GM23338 (cell line): ENCODE results near the gene FBXO9. TPM values are rescaled to one million over a fixed set of nuclear protein-coding genes. Genes with fewer than 3 reads are reported as not detected.

Source experiments
- ATAC-seq: fragments of 200-7000 bp; cut with Tn5 transposase; 3 replicates; pipeline ENCODE4 v1.9.1; 2020
- DNase-seq: peaks from one replicate; pipeline ENCODE4 v3.0.0-alpha.2; 2015; ENCODE audit warnings: low spot score
- H2AFZ ChIP-seq: fragments of 200-600 bp; sonication (generic); 2 replicates; pipeline ENCODE4 v1.8.0; 2016; ENCODE audit warnings: antibody characterized with exemption, mild to moderate bottlenecking, moderate library complexity
- H3F3A ChIP-seq: fragments of 200-600 bp; sonication (generic); replicated peaks from 2 replicates; pipeline ENCODE4 v1.8.0; 2017; ENCODE audit warnings: antibody characterized with exemption, mixed run types, low read depth
- H3K27ac ChIP-seq: fragments of 200-600 bp; sonication (generic); 2 replicates; pipeline ENCODE4 v1.6.1; 2016; ENCODE audit warnings: low read depth
- H3K27me3 ChIP-seq: fragments of 200-600 bp; sonication (generic); 2 replicates; pipeline ENCODE4 v1.8.0; 2016; ENCODE audit warnings: mild to moderate bottlenecking, mixed run types, moderate library complexity; ENCODE audit not compliant: insufficient read depth
- H3K36me3 ChIP-seq: fragments of 200-600 bp; sonication (generic); 2 replicates; pipeline ENCODE4 v1.8.0; 2016; ENCODE audit warnings: mild to moderate bottlenecking; ENCODE audit not compliant: insufficient read depth
- H3K4me1 ChIP-seq: fragments of 200-600 bp; sonication (generic); 2 replicates; pipeline ENCODE4 v1.8.0; 2016; ENCODE audit warnings: mild to moderate bottlenecking, moderate library complexity; ENCODE audit not compliant: insufficient read depth
- H3K4me2 ChIP-seq: fragments of 200-600 bp; sonication (generic); 2 replicates; pipeline ENCODE4 v1.7.1; 2017; ENCODE audit warnings: mixed run types
- H3K4me3 ChIP-seq: fragments of 200-600 bp; sonication (generic); 2 replicates; pipeline ENCODE4 v1.6.1; 2016; ENCODE audit warnings: mixed run types
- H3K79me2 ChIP-seq: fragments of 200-600 bp; sonication (generic); replicated peaks from 2 replicates; pipeline ENCODE4 v1.8.0; 2017; ENCODE audit warnings: mild to moderate bottlenecking; ENCODE audit not compliant: insufficient read depth
- H3K9me2 ChIP-seq: fragments of 200-600 bp; sonication (generic); 2 replicates; pipeline ENCODE4 v1.8.0; 2017; ENCODE audit not compliant: insufficient read depth
- H4K20me1 ChIP-seq: fragments of 200-600 bp; sonication (generic); replicated peaks from 2 replicates; pipeline ENCODE4 v1.8.0; 2017; ENCODE audit warnings: mild to moderate bottlenecking; ENCODE audit not compliant: insufficient read depth
- H3K27ac Mint-ChIP-seq: 2 replicates; pipeline ENCODE4 v1.8.0; 2020; ENCODE audit warnings: inconsistent platforms, mild to moderate bottlenecking, moderate library complexity, mixed read lengths
- H3K27me3 Mint-ChIP-seq: 3 replicates; pipeline ENCODE4 v1.8.0; 2022; ENCODE audit warnings: low read depth, mild to moderate bottlenecking, moderate library complexity, mixed read lengths, inconsistent platforms; ENCODE audit not compliant: insufficient read depth, poor library complexity
- H3K36me3 Mint-ChIP-seq: 3 replicates; pipeline ENCODE4 v1.8.0; 2021; ENCODE audit warnings: low read depth, mild to moderate bottlenecking, inconsistent platforms, moderate library complexity, mixed read lengths
- H3K4me1 Mint-ChIP-seq: 3 replicates; pipeline ENCODE4 v1.8.0; 2020; ENCODE audit warnings: mild to moderate bottlenecking, inconsistent platforms, mixed read lengths
- H3K4me3 Mint-ChIP-seq: 3 replicates; pipeline ENCODE4 v1.8.0; 2021; ENCODE audit warnings: moderate library complexity, mild to moderate bottlenecking, inconsistent platforms, mixed read lengths
- H3K9me3 Mint-ChIP-seq: 3 replicates; pipeline ENCODE4 v1.8.0; 2020; ENCODE audit warnings: moderate library complexity, mild to moderate bottlenecking, inconsistent platforms, mixed read lengths
- EZH2 ChIP-seq: fragments of 200-600 bp; sonication (generic); IDR thresholded peaks from one replicate; pipeline ENCODE4 v1.8.0; 2017; ENCODE audit warnings: antibody characterized with exemption, mild to moderate bottlenecking, low read depth; ENCODE audit not compliant: unreplicated experiment
- POLR2AphosphoS5 ChIP-seq: IDR thresholded peaks from 2 replicates; pipeline ENCODE4 v1.6.1; 2016; ENCODE audit warnings: antibody characterized with exemption, low read depth
- STAT1 ChIP-seq: IDR thresholded peaks from one replicate; pipeline ENCODE4 v1.6.1; 2016; ENCODE audit warnings: antibody characterized with exemption; ENCODE audit not compliant: unreplicated experiment
- ZNF114 ChIP-seq: fragments of 250-450 bp; sonication (Bioruptor Pico); IDR thresholded peaks from 2 replicates; pipeline ENCODE4 v1.5.0; 2020; ENCODE audit warnings: mild to moderate bottlenecking, moderate library complexity
- ZNF331 ChIP-seq: fragments of 250-450 bp; sonication (Bioruptor Pico); IDR thresholded peaks from 2 replicates; pipeline ENCODE4 v1.5.0; 2020; ENCODE audit warnings: low read depth, mild to moderate bottlenecking, moderate library complexity
- polyA plus RNA-seq: library from polyadenylated mRNA; unstranded; fragments of >200 nt; fragmentation: Nextera tagmentation; extraction: Ambion mirVana; gene quantifications from 2 replicates; pipeline ENCODE4 v1.2.1, GENCODE V29; 2016
- total RNA-seq: library from RNA; depleted of rRNA; stranded (reverse); fragments of >200 nt; shearing (Covaris generic); gene quantifications from 2 replicates; pipeline ENCODE4 v1.2.3, GENCODE V29; 2014
- TF ChIP-seq, protein P1 (sequence below), 2 experiments: fragments of 200-600 bp in 1 of 2; sonication (generic) in 1 of 2; conservative IDR thresholded peaks; 2 replicates each; pipeline versions ENCODE4 v1.5.1 to v1.6.1; 2016 to 2017; ENCODE audit warnings: antibody characterized with exemption in 2 of 2, low read depth in 2 of 2, mild to moderate bottlenecking in 2 of 2, moderate library complexity in 1 of 2
- TF ChIP-seq, protein P2 (sequence below): IDR thresholded peaks from 2 replicates; pipeline ENCODE4 v1.6.1; 2016; ENCODE audit warnings: antibody characterized with exemption
- TF ChIP-seq, protein P3 (sequence below): IDR thresholded peaks from one replicate; pipeline ENCODE4 v1.6.1; 2018; ENCODE audit warnings: antibody characterized with exemption; ENCODE audit not compliant: unreplicated experiment
- TF ChIP-seq, protein P4 (sequence below): fragments of 250-450 bp; sonication (Bioruptor Pico); IDR thresholded peaks from 2 replicates; pipeline ENCODE4 v1.5.0; 2020; ENCODE audit warnings: mild to moderate bottlenecking, moderate library complexity

Gene FBXO9
- total and polyA plus RNA-seq, 2 experiments from 2014 or later = 29.8 to 32.8 TPM

DNA sequence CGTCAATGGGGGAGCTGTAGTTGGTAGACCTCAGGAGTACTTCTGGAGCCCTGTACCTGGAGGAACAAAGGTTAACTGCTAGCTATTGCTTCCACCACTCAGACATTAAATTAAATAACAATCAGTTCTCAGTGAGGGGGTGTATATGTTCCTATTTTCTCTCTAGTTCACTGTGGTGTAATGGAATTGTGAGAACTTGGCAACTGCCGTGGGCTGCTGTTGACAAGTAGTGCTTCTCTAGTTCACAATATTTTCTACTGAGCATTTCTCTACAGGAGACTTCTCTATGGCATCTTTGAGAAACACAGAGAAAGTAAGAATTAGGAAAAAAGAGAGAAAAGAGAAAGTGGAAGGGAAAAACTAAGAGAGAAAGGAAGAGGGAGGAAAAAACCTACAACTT, 46.8 kb upstream of the FBXO9 start (continued):
- TF ChIP-seq, protein P1, sequence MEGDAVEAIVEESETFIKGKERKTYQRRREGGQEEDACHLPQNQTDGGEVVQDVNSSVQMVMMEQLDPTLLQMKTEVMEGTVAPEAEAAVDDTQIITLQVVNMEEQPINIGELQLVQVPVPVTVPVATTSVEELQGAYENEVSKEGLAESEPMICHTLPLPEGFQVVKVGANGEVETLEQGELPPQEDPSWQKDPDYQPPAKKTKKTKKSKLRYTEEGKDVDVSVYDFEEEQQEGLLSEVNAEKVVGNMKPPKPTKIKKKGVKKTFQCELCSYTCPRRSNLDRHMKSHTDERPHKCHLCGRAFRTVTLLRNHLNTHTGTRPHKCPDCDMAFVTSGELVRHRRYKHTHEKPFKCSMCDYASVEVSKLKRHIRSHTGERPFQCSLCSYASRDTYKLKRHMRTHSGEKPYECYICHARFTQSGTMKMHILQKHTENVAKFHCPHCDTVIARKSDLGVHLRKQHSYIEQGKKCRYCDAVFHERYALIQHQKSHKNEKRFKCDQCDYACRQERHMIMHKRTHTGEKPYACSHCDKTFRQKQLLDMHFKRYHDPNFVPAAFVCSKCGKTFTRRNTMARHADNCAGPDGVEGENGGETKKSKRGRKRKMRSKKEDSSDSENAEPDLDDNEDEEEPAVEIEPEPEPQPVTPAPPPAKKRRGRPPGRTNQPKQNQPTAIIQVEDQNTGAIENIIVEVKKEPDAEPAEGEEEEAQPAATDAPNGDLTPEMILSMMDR (conservative IDR thresholded peaks at IDR 0.05; ENCODE audit: low read depth in 2 of 2) = no peak
- TF ChIP-seq ZNF331 (CRISPR knock-in tag) (no peak), POLR2AphosphoS5 (no peak), EZH2 (no peak), ZNF114 (CRISPR knock-in tag) (no peak), STAT1 (no peak)
- TF ChIP-seq, protein P2, sequence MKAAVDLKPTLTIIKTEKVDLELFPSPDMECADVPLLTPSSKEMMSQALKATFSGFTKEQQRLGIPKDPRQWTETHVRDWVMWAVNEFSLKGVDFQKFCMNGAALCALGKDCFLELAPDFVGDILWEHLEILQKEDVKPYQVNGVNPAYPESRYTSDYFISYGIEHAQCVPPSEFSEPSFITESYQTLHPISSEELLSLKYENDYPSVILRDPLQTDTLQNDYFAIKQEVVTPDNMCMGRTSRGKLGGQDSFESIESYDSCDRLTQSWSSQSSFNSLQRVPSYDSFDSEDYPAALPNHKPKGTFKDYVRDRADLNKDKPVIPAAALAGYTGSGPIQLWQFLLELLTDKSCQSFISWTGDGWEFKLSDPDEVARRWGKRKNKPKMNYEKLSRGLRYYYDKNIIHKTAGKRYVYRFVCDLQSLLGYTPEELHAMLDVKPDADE = no peak

DNA sequence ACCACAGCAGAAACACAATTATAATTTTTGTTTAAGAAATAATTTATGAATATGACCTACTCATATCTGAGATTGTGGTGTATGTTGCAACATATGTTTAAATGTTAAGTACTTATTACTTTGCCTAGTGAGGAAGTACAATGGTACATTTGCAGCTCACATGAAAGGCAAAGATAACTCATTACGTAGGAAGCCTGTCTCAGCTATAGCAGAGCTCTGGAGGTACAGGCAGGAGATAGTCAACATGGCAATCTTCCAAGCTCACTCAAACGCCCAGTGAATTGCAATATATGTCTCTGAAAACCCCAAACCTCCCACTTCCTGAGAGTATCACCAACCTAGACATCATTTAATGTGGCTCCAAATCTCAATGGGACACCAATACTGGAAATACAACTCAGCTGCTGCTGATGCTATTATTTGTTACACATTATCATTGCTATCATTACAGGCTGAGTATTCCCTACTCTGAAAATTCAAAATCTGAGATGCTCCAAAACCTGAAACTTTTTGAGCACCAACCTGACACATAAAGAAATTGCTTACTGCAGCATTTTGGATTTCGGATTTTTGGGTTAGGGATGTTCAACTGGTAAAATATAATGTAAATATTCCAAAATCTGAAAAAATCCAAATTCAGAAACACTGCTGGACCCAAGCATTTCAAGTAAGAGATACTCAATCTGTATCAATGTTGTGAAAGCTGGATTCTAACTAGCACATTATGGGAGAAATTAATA, 45.0 kb upstream of the FBXO9 start:
- Histone ChIP-seq H3K4me3 (no peak overlapping the region), H3K9me2 (no peaks in the 10 kb centered on the region), H2AFZ (no peak overlapping the region), H3K79me2 (no peaks in the 10 kb centered on the region), H3K4me2 (no peak overlapping the region), H3K4me1 (no peaks in the 10 kb centered on the region), H3K27me3 (no peaks in the 10 kb centered on the region), H3F3A (no peaks in the 10 kb centered on the region), H3K27ac (no peak overlapping the region), H3K36me3 (no peaks in the 10 kb centered on the region), H4K20me1 (no peaks in the 10 kb centered on the region)
- ATAC-seq (no peak), DNase-seq (no peak)
- no peak overlapping the region for H3K27ac Mint-ChIP-seq
- peaks cover 2% of the 10 kb centered on the region; the same call in 1 of the 3 replicates for H3K4me1 Mint-ChIP-seq
- no peaks in the 10 kb centered on the region; the same call in 2 of the 3 replicates for H3K9me3 Mint-ChIP-seq
- H3K27me3 Mint-ChIP-seq = no peaks in the 10 kb centered on the region
- H3K36me3 Mint-ChIP-seq = peaks cover 9% of the 10 kb centered on the region; the same call in 2 of the 3 replicates
- no peak overlapping the region for H3K4me3 Mint-ChIP-seq
- TF ChIP-seq, protein P3, sequence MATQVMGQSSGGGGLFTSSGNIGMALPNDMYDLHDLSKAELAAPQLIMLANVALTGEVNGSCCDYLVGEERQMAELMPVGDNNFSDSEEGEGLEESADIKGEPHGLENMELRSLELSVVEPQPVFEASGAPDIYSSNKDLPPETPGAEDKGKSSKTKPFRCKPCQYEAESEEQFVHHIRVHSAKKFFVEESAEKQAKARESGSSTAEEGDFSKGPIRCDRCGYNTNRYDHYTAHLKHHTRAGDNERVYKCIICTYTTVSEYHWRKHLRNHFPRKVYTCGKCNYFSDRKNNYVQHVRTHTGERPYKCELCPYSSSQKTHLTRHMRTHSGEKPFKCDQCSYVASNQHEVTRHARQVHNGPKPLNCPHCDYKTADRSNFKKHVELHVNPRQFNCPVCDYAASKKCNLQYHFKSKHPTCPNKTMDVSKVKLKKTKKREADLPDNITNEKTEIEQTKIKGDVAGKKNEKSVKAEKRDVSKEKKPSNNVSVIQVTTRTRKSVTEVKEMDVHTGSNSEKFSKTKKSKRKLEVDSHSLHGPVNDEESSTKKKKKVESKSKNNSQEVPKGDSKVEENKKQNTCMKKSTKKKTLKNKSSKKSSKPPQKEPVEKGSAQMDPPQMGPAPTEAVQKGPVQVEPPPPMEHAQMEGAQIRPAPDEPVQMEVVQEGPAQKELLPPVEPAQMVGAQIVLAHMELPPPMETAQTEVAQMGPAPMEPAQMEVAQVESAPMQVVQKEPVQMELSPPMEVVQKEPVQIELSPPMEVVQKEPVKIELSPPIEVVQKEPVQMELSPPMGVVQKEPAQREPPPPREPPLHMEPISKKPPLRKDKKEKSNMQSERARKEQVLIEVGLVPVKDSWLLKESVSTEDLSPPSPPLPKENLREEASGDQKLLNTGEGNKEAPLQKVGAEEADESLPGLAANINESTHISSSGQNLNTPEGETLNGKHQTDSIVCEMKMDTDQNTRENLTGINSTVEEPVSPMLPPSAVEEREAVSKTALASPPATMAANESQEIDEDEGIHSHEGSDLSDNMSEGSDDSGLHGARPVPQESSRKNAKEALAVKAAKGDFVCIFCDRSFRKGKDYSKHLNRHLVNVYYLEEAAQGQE = no peak
- TF ChIP-seq, protein P4, sequence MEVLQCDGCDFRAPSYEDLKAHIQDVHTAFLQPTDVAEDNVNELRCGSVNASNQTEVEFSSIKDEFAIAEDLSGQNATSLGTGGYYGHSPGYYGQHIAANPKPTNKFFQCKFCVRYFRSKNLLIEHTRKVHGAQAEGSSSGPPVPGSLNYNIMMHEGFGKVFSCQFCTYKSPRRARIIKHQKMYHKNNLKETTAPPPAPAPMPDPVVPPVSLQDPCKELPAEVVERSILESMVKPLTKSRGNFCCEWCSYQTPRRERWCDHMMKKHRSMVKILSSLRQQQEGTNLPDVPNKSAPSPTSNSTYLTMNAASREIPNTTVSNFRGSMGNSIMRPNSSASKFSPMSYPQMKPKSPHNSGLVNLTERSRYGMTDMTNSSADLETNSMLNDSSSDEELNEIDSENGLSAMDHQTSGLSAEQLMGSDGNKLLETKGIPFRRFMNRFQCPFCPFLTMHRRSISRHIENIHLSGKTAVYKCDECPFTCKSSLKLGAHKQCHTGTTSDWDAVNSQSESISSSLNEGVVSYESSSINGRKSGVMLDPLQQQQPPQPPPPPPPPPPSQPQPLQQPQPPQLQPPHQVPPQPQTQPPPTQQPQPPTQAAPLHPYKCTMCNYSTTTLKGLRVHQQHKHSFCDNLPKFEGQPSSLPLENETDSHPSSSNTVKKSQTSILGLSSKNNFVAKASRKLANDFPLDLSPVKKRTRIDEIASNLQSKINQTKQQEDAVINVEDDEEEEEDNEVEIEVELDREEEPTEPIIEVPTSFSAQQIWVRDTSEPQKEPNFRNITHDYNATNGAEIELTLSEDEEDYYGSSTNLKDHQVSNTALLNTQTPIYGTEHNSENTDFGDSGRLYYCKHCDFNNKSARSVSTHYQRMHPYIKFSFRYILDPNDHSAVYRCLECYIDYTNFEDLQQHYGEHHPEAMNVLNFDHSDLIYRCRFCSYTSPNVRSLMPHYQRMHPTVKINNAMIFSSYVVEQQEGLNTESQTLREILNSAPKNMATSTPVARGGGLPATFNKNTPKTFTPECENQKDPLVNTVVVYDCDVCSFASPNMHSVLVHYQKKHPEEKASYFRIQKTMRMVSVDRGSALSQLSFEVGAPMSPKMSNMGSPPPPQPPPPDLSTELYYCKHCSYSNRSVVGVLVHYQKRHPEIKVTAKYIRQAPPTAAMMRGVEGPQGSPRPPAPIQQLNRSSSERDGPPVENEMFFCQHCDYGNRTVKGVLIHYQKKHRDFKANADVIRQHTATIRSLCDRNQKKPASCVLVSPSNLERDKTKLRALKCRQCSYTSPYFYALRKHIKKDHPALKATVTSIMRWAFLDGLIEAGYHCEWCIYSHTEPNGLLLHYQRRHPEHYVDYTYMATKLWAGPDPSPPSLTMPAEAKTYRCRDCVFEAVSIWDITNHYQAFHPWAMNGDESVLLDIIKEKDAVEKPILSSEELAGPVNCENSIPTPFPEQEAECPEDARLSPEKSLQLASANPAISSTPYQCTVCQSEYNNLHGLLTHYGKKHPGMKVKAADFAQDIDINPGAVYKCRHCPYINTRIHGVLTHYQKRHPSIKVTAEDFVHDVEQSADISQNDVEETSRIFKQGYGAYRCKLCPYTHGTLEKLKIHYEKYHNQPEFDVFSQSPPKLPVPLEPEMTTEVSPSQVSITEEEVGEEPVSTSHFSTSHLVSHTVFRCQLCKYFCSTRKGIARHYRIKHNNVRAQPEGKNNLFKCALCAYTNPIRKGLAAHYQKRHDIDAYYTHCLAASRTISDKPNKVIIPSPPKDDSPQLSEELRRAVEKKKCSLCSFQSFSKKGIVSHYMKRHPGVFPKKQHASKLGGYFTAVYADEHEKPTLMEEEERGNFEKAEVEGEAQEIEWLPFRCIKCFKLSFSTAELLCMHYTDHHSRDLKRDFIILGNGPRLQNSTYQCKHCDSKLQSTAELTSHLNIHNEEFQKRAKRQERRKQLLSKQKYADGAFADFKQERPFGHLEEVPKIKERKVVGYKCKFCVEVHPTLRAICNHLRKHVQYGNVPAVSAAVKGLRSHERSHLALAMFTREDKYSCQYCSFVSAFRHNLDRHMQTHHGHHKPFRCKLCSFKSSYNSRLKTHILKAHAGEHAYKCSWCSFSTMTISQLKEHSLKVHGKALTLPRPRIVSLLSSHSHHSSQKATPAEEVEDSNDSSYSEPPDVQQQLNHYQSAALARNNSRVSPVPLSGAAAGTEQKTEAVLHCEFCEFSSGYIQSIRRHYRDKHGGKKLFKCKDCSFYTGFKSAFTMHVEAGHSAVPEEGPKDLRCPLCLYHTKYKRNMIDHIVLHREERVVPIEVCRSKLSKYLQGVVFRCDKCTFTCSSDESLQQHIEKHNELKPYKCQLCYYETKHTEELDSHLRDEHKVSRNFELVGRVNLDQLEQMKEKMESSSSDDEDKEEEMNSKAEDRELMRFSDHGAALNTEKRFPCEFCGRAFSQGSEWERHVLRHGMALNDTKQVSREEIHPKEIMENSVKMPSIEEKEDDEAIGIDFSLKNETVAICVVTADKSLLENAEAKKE (CRISPR knock-in tag) = no peak
- TF ChIP-seq, protein P1 (conservative IDR thresholded peaks at IDR 0.05; ENCODE audit: low read depth in 2 of 2) = no peak
